HG03097 (cell line): Measurements from ENCODE around the gene ZNF236.
A peak's percentile ranks its signal among the peaks of the same experiment; 100 is the strongest.

Experiments
- ATAC-seq: cut with Tn5 transposase; IDR thresholded peaks from one replicate; pipeline ENCODE4 v1.9.1; 2021; ENCODE audit not compliant: unreplicated experiment, low FRiP score

The ZNF236 gene

GRCh38 chr18:76819411-76820136 is 2.8 kb upstream of the ZNF236 start:
- no peak for ATAC-seq

GRCh38 chr18:76821356-76821874 is 942 bp upstream of the ZNF236 start:
- no peak for ATAC-seq

GRCh38 chr18:76821875-76822505 is 367 bp upstream of the ZNF236 start:
- ATAC-seq: peak; percentile 38

GRCh38 chr18:76823161-76823538 is 793 bp downstream of the ZNF236 start:
- ATAC-seq: peak; percentile 6

- no peak for ATAC-seq
Measured at GRCh38 chr18:76823587-76824011, 1.2 kb downstream of the ZNF236 start.

- no peak for ATAC-seq
Measured at GRCh38 chr18:76824145-76824676, 1.9 kb downstream of the ZNF236 start.

GRCh38 chr18:76824754-76825153 is 2.4 kb downstream of the ZNF236 start:
- no peak for ATAC-seq

GRCh38 chr18:76827205-76828200 is 5.1 kb downstream of the ZNF236 start:
- no peak for ATAC-seq

GRCh38 chr18:76834379-76834778 is 12.0 kb downstream of the ZNF236 start:
- ATAC-seq: no peak

- no peak for ATAC-seq
Measured at GRCh38 chr18:76835380-76835779, 13.0 kb downstream of the ZNF236 start.

- no peak for ATAC-seq
Measured at GRCh38 chr18:76837071-76837470, 14.7 kb downstream of the ZNF236 start.

- ATAC-seq: no peak
Measured at GRCh38 chr18:76838182-76838581, 15.8 kb downstream of the ZNF236 start.

- ATAC-seq: no peak
Measured at GRCh38 chr18:76839086-76839794, 16.9 kb downstream of the ZNF236 start.

- no peak for ATAC-seq
Measured at GRCh38 chr18:76842837-76843530, 20.6 kb downstream of the ZNF236 start.

- ATAC-seq: no peak
Measured at GRCh38 chr18:76844144-76844543, 21.8 kb downstream of the ZNF236 start.

- ATAC-seq: no peak
Measured at GRCh38 chr18:76844742-76845477, 22.6 kb downstream of the ZNF236 start.

- no peak for ATAC-seq
Measured at GRCh38 chr18:76846217-76846616, 23.9 kb downstream of the ZNF236 start.

GRCh38 chr18:76847916-76848315 is 25.6 kb downstream of the ZNF236 start:
- no peak for ATAC-seq

- ATAC-seq: no peak
Measured at GRCh38 chr18:76850112-76850511, 27.8 kb downstream of the ZNF236 start.
